PC-9 (cell line): ENCODE data around the gene IQCM. TPM values are rescaled to one million over a fixed set of nuclear protein-coding genes. Genes with fewer than 3 reads are reported as not detected.

Experiments used
- BruUV-seq: library from RNA; stranded (reverse); fragments of 400-500 nt; replicated peaks from 2 replicates; lab custom pipeline; 2021; lab: Mats Ljungman, UMichigan
- CTCF ChIA-PET: fragments of 300-600 bp; sonication (Branson Sonifier 250); formaldehyde crosslinking; loops from one replicate; lab custom pipeline; 2022; ENCODE audit warnings: antibody characterized with exemption; lab: Charles Lee
- POLR2A ChIA-PET: fragments of 300-600 bp; sonication (Branson Sonifier 250); formaldehyde crosslinking; loops from one replicate; lab custom pipeline; 2022; ENCODE audit warnings: antibody characterized with exemption; ENCODE audit not compliant: unreplicated experiment; lab: Charles Lee
- DNase-seq, 2 experiments: peaks; one replicate each; pipeline versions ENCODE4 v3.0.0 to v3.0.0-alpha.2; 2015 to 2022; ENCODE audit warnings: mixed read lengths in 1 of 2
- H2AFZ ChIP-seq: fragments of 200-600 bp; sonication (generic); 2 replicates; pipeline ENCODE4 v1.8.1; 2017; ENCODE audit warnings: antibody characterized with exemption
- H3F3A ChIP-seq: fragments of 200-600 bp; sonication (generic); 2 replicates; pipeline ENCODE4 v1.8.1; 2017; ENCODE audit warnings: antibody characterized with exemption, mild to moderate bottlenecking, low read depth; ENCODE audit not compliant: insufficient read depth
- H3K27ac ChIP-seq: fragments of 200-600 bp; sonication (generic); 2 replicates; pipeline ENCODE4 v1.6.1; 2016; ENCODE audit warnings: mixed run types
- H3K27me3 ChIP-seq: fragments of 200-600 bp; sonication (generic); 2 replicates; pipeline ENCODE4 v1.6.1; 2016; ENCODE audit warnings: low read depth, mixed run types; ENCODE audit not compliant: insufficient read depth
- H3K36me3 ChIP-seq: fragments of 200-600 bp; sonication (generic); 2 replicates; pipeline ENCODE4 v1.6.1; 2016; ENCODE audit warnings: low read depth, mixed run types
- H3K4me1 ChIP-seq: fragments of 200-600 bp; sonication (generic); replicated peaks from 2 replicates; pipeline ENCODE4 v1.6.1; 2016; ENCODE audit warnings: mixed run types; ENCODE audit not compliant: insufficient read depth
- H3K4me2 ChIP-seq: fragments of 200-600 bp; sonication (generic); 2 replicates; pipeline ENCODE4 v1.6.1; 2017; ENCODE audit warnings: mixed run types
- H3K4me3 ChIP-seq: fragments of 200-600 bp; sonication (generic); 2 replicates; pipeline ENCODE4 v1.6.1; 2016; ENCODE audit warnings: mixed run types
- H3K79me2 ChIP-seq: fragments of 200-600 bp; sonication (generic); 2 replicates; pipeline ENCODE4 v1.6.1; 2017; ENCODE audit warnings: low read depth, mixed run types
- H3K9me2 ChIP-seq: fragments of 200-600 bp; sonication (generic); 2 replicates; pipeline ENCODE4 v1.8.1; 2017; ENCODE audit warnings: mild to moderate bottlenecking; ENCODE audit not compliant: insufficient read depth
- H3K9me3 ChIP-seq: fragments of 200-600 bp; sonication (generic); 2 replicates; pipeline ENCODE4 v1.8.1; 2016; ENCODE audit warnings: low read depth; ENCODE audit not compliant: insufficient read depth
- H4K20me1 ChIP-seq: fragments of 200-600 bp; sonication (generic); 2 replicates; pipeline ENCODE4 v1.8.1; 2017; ENCODE audit not compliant: insufficient read depth
- CTCF ChIP-seq: fragments of 200-600 bp; sonication (generic); conservative IDR thresholded peaks from 2 replicates; pipeline ENCODE4 v1.6.1; 2017; ENCODE audit warnings: mixed run types, antibody characterized with exemption, mild to moderate bottlenecking, moderate library complexity
- EZH2 ChIP-seq: fragments of 200-600 bp; sonication (generic); IDR thresholded peaks from 2 replicates; pipeline ENCODE4 v1.8.0; 2017; ENCODE audit warnings: antibody characterized with exemption, low read depth
- intact Hi-C: fragments of 100-400 bp; cut with micrococcal nuclease; formaldehyde crosslinking; loops from one replicate; pipeline ENCODE4 v1.10.0; 2022; ENCODE audit not compliant: unreplicated experiment
- total RNA-seq: library from RNA; stranded (reverse); gene quantifications from 2 replicates; pipeline ENCODE4 v1.2.3, GENCODE V29; 2021

The IQCM gene
- total RNA-seq, 1 experiment from 2014 or later = not detected

- POLR2A ChIA-PET = no interaction called here
Measured at GRCh38 chr4:149322203-149322602, 493.4 kb downstream of the IQCM start.

GRCh38 chr4:149321438-149321837 is 494.2 kb downstream of the IQCM start:
- H3K27me3 ChIP-seq = no peaks in the 10 kb centered on the region
- no peak overlapping the region for H3K4me3 ChIP-seq
- H3K4me1 ChIP-seq = no peaks in the 10 kb centered on the region
- H3K27ac ChIP-seq = no peak overlapping the region
- no peaks in the 10 kb centered on the region for H3K9me3 ChIP-seq
- CTCF ChIA-PET = no interaction called here
- no peaks in the 10 kb centered on the region for H3K9me2 ChIP-seq
- H3K4me2 ChIP-seq = no peak overlapping the region
- no peaks in the 10 kb centered on the region for H3F3A ChIP-seq
- no peaks in the 10 kb centered on the region for H3K79me2 ChIP-seq
- POLR2A ChIA-PET = no interaction called here
- TF ChIP-seq CTCF = no peak
- H2AFZ ChIP-seq = no peak overlapping the region
- intact Hi-C loops = no loop called here
- DNase-seq = no peak
- H3K36me3 ChIP-seq = no peaks in the 10 kb centered on the region
- H4K20me1 ChIP-seq = no peaks in the 10 kb centered on the region
- BruUV-seq = no TSS peak

More at GRCh38 chr4:149322203-149322602, 493.4 kb downstream of the IQCM start:
- H4K20me1 ChIP-seq = no peaks in the 10 kb centered on the region
- no peak overlapping the region for H3K4me3 ChIP-seq
- TF ChIP-seq EZH2 (no peak), CTCF (no peak)
- no peaks in the 10 kb centered on the region for H3K27me3 ChIP-seq
- intact Hi-C loops = no loop called here
- no peak overlapping the region for H3K4me2 ChIP-seq
- H3K9me2 ChIP-seq = no peaks in the 10 kb centered on the region
- no peaks in the 10 kb centered on the region for H3K9me3 ChIP-seq
- H3K79me2 ChIP-seq = no peaks in the 10 kb centered on the region
- DNase-seq = no peak
- no TSS peak for BruUV-seq
- no peaks in the 10 kb centered on the region for H3K4me1 ChIP-seq
- H3K36me3 ChIP-seq = no peaks in the 10 kb centered on the region
- H2AFZ ChIP-seq = no peak overlapping the region
- H3F3A ChIP-seq = no peaks in the 10 kb centered on the region
- no peak overlapping the region for H3K27ac ChIP-seq
- CTCF ChIA-PET = no interaction called here

GRCh38 chr4:149311076-149311475 is 504.6 kb downstream of the IQCM start:
- no peaks in the 10 kb centered on the region for H3K9me3 ChIP-seq
- no peaks in the 10 kb centered on the region for H3K27me3 ChIP-seq
- H3F3A ChIP-seq = no peaks in the 10 kb centered on the region
- TF ChIP-seq EZH2 (no peak), CTCF (no peak)
- no TSS peak for BruUV-seq
- no peak overlapping the region for H3K4me2 ChIP-seq
- no peaks in the 10 kb centered on the region for H3K36me3 ChIP-seq
- no peaks in the 10 kb centered on the region for H3K79me2 ChIP-seq
- no peaks in the 10 kb centered on the region for H3K4me1 ChIP-seq
- no peaks in the 10 kb centered on the region for H3K9me2 ChIP-seq
- ChIA-PET POLR2A (no interaction called here), CTCF (no interaction called here)
- no peaks in the 10 kb centered on the region for H4K20me1 ChIP-seq
- no peak overlapping the region for H3K4me3 ChIP-seq
- H2AFZ ChIP-seq = no peak overlapping the region
- no peak for DNase-seq
- no peak overlapping the region for H3K27ac ChIP-seq
- intact Hi-C loops = no loop called here
